ENCODE measurements around the gene FGFRL1.

GRCh38 chr4:1001561-1002130 is 9.8 kb upstream of the FGFRL1 start:
- no peak for TF ChIP-seq CTCF (conservative IDR thresholded peaks at IDR 0.05 in 1 of 2, IDR thresholded peaks at IDR 0.05 in 1 of 2; ENCODE audit: low read depth in 1 of 2, low read length in 2 of 2)
- TF ChIP-seq EZH2 (IDR thresholded peaks at IDR 0.05; ENCODE audit: low read length, missing control alignments), result no peak

Data from fibroblast of lung (primary cell).